Panc1 (cell line): ENCODE results near the gene ART1. TPM values are rescaled to one million over a fixed set of nuclear protein-coding genes. Genes with fewer than 3 reads are reported as not detected.

ENCODE experiments used
- ATAC-seq: fragments of 200-7000 bp; cut with Tn5 transposase; 2 replicates; pipeline ENCODE4 v1.9.1; 2020; ENCODE audit warnings: mild to moderate bottlenecking, moderate library complexity
- BruUV-seq: library from RNA; stranded (reverse); fragments of 400-500 nt; replicated peaks from 2 replicates; lab custom pipeline; 2021; lab: Mats Ljungman, UMichigan
- CTCF ChIA-PET: fragments of 300-600 bp; sonication (Branson Sonifier 250); formaldehyde crosslinking; loops from one replicate; lab custom pipeline; 2022; ENCODE audit warnings: antibody characterized with exemption; lab: Charles Lee
- POLR2A ChIA-PET: fragments of 300-600 bp; sonication (Branson Sonifier 250); formaldehyde crosslinking; loops from one replicate; lab custom pipeline; 2022; ENCODE audit warnings: antibody characterized with exemption; lab: Charles Lee
- DNase-seq: peaks from one replicate; pipeline ENCODE4 v3.0.0-alpha.2; 2010; ENCODE audit warnings: low read depth, low spot score
- H3K27ac ChIP-seq: 2 replicates; pipeline ENCODE4 v1.5.1; 2011; ENCODE audit warnings: mild to moderate bottlenecking, low read length, inconsistent platforms
- H3K27me3 ChIP-seq: fragments of 200-500 bp; sonication (Bioruptor generic); 2 replicates; pipeline ENCODE4 v1.6.0; 2014; ENCODE audit warnings: low read length, inconsistent platforms; ENCODE audit not compliant: control insufficient read depth, insufficient read depth
- H3K36me3 ChIP-seq: fragments of 200-500 bp; sonication (Bioruptor generic); 2 replicates; pipeline ENCODE4 v1.5.1; 2014; ENCODE audit warnings: inconsistent platforms, mild to moderate bottlenecking, low read length, moderate library complexity; ENCODE audit not compliant: control insufficient read depth, insufficient read depth
- H3K4me1 ChIP-seq: 2 replicates; pipeline ENCODE4 v1.5.1; 2011; ENCODE audit warnings: inconsistent platforms, mild to moderate bottlenecking, low read length, moderate library complexity; ENCODE audit not compliant: control insufficient read depth, insufficient read depth
- H3K4me3 ChIP-seq, 2 experiments: 2 replicates each; pipeline ENCODE4 v1.5.1; 2011 to 2012; ENCODE audit warnings: low read depth in 2 of 2, low read length in 2 of 2, mild to moderate bottlenecking in 2 of 2, inconsistent platforms in 1 of 2, moderate library complexity in 1 of 2
- H3K9me3 ChIP-seq: fragments of 200-500 bp; sonication (Bioruptor generic); 2 replicates; pipeline ENCODE4 v1.5.1; 2014; ENCODE audit warnings: low read depth, mild to moderate bottlenecking, inconsistent platforms, low read length, moderate library complexity; ENCODE audit not compliant: control insufficient read depth, insufficient read depth
- CTCF ChIP-seq: fragments of 450-650 bp; IDR thresholded peaks from 2 replicates; pipeline ENCODE4 v1.5.1; 2017; ENCODE audit warnings: mild to moderate bottlenecking
- POLR2AphosphoS5 ChIP-seq: IDR thresholded peaks from 2 replicates; pipeline ENCODE4 v1.6.1; 2012; ENCODE audit warnings: mild to moderate bottlenecking, low read depth, low read length, moderate library complexity
- REST ChIP-seq, 2 experiments: IDR thresholded peaks; 2 replicates each; pipeline ENCODE4 v1.6.1; 2011 to 2012; ENCODE audit warnings: low read depth in 2 of 2, control low read depth in 1 of 2, low read length in 1 of 2, mild to moderate bottlenecking in 1 of 2, moderate library complexity in 1 of 2; ENCODE audit not compliant: insufficient read depth in 1 of 2
- SIN3A ChIP-seq: IDR thresholded peaks from 2 replicates; pipeline ENCODE4 v1.6.1; 2012; ENCODE audit warnings: low read depth, mild to moderate bottlenecking, low read length, moderate library complexity, borderline replicate concordance; ENCODE audit not compliant: insufficient read depth
- TCF7L2 ChIP-seq: IDR thresholded peaks from 2 replicates; pipeline ENCODE4 v1.6.1; 2011; ENCODE audit warnings: mild to moderate bottlenecking, low read depth, low read length, inconsistent platforms
- in situ Hi-C: cut with HindIII; loops from 2 replicates; pipeline ENCODE4 v1.10.0; 2016; ENCODE audit warnings: low sequenced_read_pairs, low pct_unique_long_range_greater_than_20kb
- intact Hi-C: fragments of 100-400 bp; cut with micrococcal nuclease; formaldehyde crosslinking; loops from one replicate; pipeline ENCODE4 v1.10.0; 2022; ENCODE audit not compliant: unreplicated experiment
- total RNA-seq: library from RNA; stranded (reverse); gene quantifications from one replicate; pipeline ENCODE4 v1.2.1, GENCODE V29; 2021; ENCODE audit not compliant: unreplicated experiment

ART1 gene
- total RNA-seq, 1 experiment from 2014 or later: not detected

DNA sequence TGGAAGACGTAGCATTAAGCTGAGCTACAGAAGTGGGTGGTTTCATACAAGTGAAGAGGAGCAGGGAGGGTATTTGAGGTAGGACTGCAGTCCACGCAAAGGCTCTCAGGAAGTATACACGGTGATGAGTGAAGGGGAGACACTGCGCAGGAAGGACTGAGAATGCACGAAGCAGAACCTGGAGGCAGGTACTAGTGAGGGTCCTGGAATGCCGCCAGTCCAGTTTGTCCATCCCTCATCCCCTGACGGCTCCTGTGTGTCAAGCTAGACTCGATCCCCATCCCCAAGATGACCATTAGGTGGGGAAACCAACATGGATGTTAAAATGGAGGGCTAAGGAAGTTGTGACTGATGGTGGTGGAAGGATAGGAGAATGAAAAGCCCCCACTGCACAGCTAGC, 26.9 kb upstream of the ART1 start:
- ATAC-seq (no peak), DNase-seq (no peak)
- ChIA-PET POLR2A (no interaction called here), CTCF (no interaction called here)
- BruUV-seq: no TSS peak
- in situ Hi-C loops: no loop called here
- H3K4me1 ChIP-seq: no peaks in the 10 kb centered on the region
- no peaks in the 10 kb centered on the region for H3K36me3 ChIP-seq
- TF ChIP-seq POLR2AphosphoS5 (no peak), REST (IDR thresholded peaks at IDR 0.05; ENCODE audit: insufficient read depth in 1 of 2, low read depth in 2 of 2, low read length in 1 of 2) (no peak), TCF7L2 (no peak), CTCF (no peak), SIN3A (no peak)
- no peak overlapping the region for H3K27ac ChIP-seq
- H3K27me3 ChIP-seq: no peaks in the 10 kb centered on the region
- no peaks in the 10 kb centered on the region for H3K9me3 ChIP-seq
- intact Hi-C loops: no loop called here
- H3K4me3 ChIP-seq: no peak overlapping the region

DNA sequence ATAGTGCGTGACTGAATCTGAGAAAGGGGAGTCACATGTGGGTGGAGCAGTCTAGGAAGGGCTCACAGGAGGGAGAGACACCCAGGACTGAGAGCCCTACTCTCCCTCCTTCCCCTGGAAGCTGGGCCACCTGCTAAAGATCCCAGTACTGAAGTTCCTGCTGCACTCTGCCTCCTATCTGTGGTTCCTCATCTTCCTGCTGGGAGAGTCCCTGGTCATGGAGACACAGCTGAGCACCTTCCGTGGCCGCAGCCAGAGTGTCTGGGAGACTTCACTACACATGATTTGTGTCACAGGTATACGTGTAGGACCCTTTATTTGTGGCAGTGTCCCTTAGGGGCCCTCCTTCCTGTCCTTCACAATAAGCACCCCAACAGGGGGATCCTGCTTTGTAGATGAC, 22.4 kb upstream of the ART1 start:
- no peak for ATAC-seq
- H3K4me3 ChIP-seq: no peak overlapping the region
- H3K4me1 ChIP-seq: no peaks in the 10 kb centered on the region
- TF ChIP-seq CTCF (no peak), POLR2AphosphoS5 (no peak), TCF7L2 (no peak), REST (IDR thresholded peaks at IDR 0.05; ENCODE audit: insufficient read depth in 1 of 2, low read depth in 2 of 2, low read length in 1 of 2) (no peak), SIN3A (no peak)
- no peak overlapping the region for H3K27ac ChIP-seq
- in situ Hi-C loops (no loop called here), intact Hi-C loops (no loop called here)
- DNase-seq: no peak
- no peaks in the 10 kb centered on the region for H3K9me3 ChIP-seq
- POLR2A ChIA-PET: interaction anchor here (0.5 kb wide), 1 partner anchor 62 kb away, joined by 6 read pairs; no protein-coding TSS in a partner anchor
- H3K36me3 ChIP-seq: no peaks in the 10 kb centered on the region
- BruUV-seq: no TSS peak
- CTCF ChIA-PET: no interaction called here
- no peaks in the 10 kb centered on the region for H3K27me3 ChIP-seq
